Measurements from ENCODE around the gene FER1L5. TPM values are rescaled to one million over a fixed set of nuclear protein-coding genes. Genes with fewer than 3 reads are reported as not detected.
A peak's percentile ranks its signal among the peaks of the same experiment; 100 is the strongest.

FER1L5 gene
- total and polyA plus RNA-seq, 9 of the 15 experiments (the other 6 are each of a cell fraction or from before 2014, with no cell fraction given) = 0.01 TPM; not detected in 6

- ChIA-PET POLR2A (interaction anchor here (0.6 to 1.6 kb wide), 4 partner anchors 14 to 62 kb away, joined by 3 to 7 read pairs (median 5); partner anchors contain the start of gene KANSL3), CTCF (ENCODE audit: low intra/inter-chr PET ratio) (no interaction called here)
- Histone ChIP-seq H3K27ac (ENCODE audit: extremely low read depth, low read depth, low read length) (no peak overlapping the region), H3K4me3 (no peak overlapping the region), H2AFZ (ENCODE audit: low read depth, low read length) (no peak overlapping the region), H3K9me3 (replicated peaks; ENCODE audit: control insufficient read depth, insufficient read depth, low read depth, low read length) (no peaks in the 10 kb centered on the region), H3K36me3 (ENCODE audit: control insufficient read depth, insufficient read depth, low read length) (no peaks in the 10 kb centered on the region), H3K4me2 (ENCODE audit: insufficient read depth, low read length) (no peak overlapping the region), H3K4me1 (replicated peaks in 1 of 2; ENCODE audit: control insufficient read depth in 2 of 2, insufficient read depth in 2 of 2, low read length in 2 of 2) (peaks cover 0 to 8% of the 10 kb centered on the region in 2 experiments; a peak in 2 of 5 replicates), H3K79me2 (ENCODE audit: control insufficient read depth, insufficient read depth, low read length) (no peaks in the 10 kb centered on the region), H4K20me1 (replicated peaks; ENCODE audit: control insufficient read depth, insufficient read depth, low read length) (peaks cover 5% of the 10 kb centered on the region; the same call in 1 of the 2 replicates), H3K9ac (ENCODE audit: insufficient read depth in 1 of 2, low read depth in 2 of 2, low read length in 2 of 2) (peak overlapping the region in 1 of 2 experiments; percentile 38; a peak in 1 of 4 replicates), H3K9me1 (ENCODE audit: control insufficient read depth, insufficient read depth, low read length) (peaks cover 11% of the 10 kb centered on the region), H3K27me3 (ENCODE audit: control insufficient read depth in 2 of 2, insufficient read depth in 2 of 2, low read length in 2 of 2) (0 out of 5 replicates have a peak, but pooled peaks cover 0 to 13% of the 10 kb centered on the region in 2 experiments)
- 56% methylated on average over 4 of the region's 8 CpGs for WGBS (ENCODE audit: insufficient coverage, low coverage, missing lambda C conversion rate)
- no peak for DNase-seq (ENCODE audit: extremely low read depth in 1 of 4, low spot score in 3 of 4)
- BruUV-seq (replicated peaks) = no TSS peak
- intact Hi-C loops (cut with micrococcal nuclease) = no loop called here
- in situ Hi-C loops (cut with MboI) = no loop called here
- ATAC-seq = no peak
- no peak for FAIRE-seq
- TF ChIP-seq TAF7 (tag; IDR thresholded peaks at IDR 0.05) (no peak), SUPT5H (IDR thresholded peaks at IDR 0.05) (no peak), ZNF609 (CRISPR knock-in tag; IDR thresholded peaks at IDR 0.05; ENCODE audit: borderline replicate concordance) (no peak), CBFA2T2 (conservative IDR thresholded peaks at IDR 0.05) (no peak), ZNF184 (CRISPR knock-in tag; IDR thresholded peaks at IDR 0.05) (no peak), TOE1 (IDR thresholded peaks at IDR 0.05; ENCODE audit: borderline replicate concordance) (no peak), TOE1 (CRISPR knock-in tag; IDR thresholded peaks at IDR 0.05; ENCODE audit: borderline replicate concordance, low read depth) (no peak), HDAC8 (tag; IDR thresholded peaks at IDR 0.05) (no peak), ZNF407 (IDR thresholded peaks at IDR 0.05; ENCODE audit: low read depth) (no peak), YBX1 (IDR thresholded peaks at IDR 0.05) (no peak), DIDO1 (tag; IDR thresholded peaks at IDR 0.05; ENCODE audit: low read depth) (no peak)
Observed at GRCh38 chr2:96700086-96700485, 57.5 kb downstream of the FER1L5 start.
